CD8-positive, alpha-beta memory T cell (primary cell): ENCODE measurements around the gene PERM1. TPM values are rescaled to one million over a fixed set of nuclear protein-coding genes. Genes with fewer than 3 reads are reported as not detected.
"Not testable (repeated sequence)": the region's sequence is repeated elsewhere in the genome, so short reads cannot be mapped to it uniquely, and the experiment has no call there.

Experiments used
- CTCF ChIA-PET: fragments of 350-600 bp; sonication (Branson Sonifier 250); formaldehyde crosslinking; loops from one replicate; lab custom pipeline; 2021; ENCODE audit warnings: antibody characterized with exemption; lab: Charles Lee
- POLR2A ChIA-PET: fragments of 350-600 bp; sonication (Branson Sonifier 250); formaldehyde crosslinking; loops from one replicate; lab custom pipeline; 2021; ENCODE audit warnings: antibody characterized with exemption; lab: Charles Lee
- DNase-seq, 5 donors: peaks; one replicate each; pipeline versions ENCODE4 v3.0.0 to v3.0.0-alpha.2; 2020 to 2022; ENCODE audit warnings: mixed read lengths in 1 of 5
- H3K27ac ChIP-seq: one replicate; pipeline ENCODE4 v1.7.0; 2013; ENCODE audit warnings: low read depth, mild to moderate bottlenecking, low read length, moderate library complexity
- H3K27me3 ChIP-seq: 2 replicates; pipeline ENCODE4 v1.7.0; 2013; ENCODE audit warnings: low read length, mild to moderate bottlenecking; ENCODE audit not compliant: insufficient read depth, poor library complexity, severe bottlenecking
- H3K36me3 ChIP-seq: 2 replicates; pipeline ENCODE4 v1.7.0; 2013; ENCODE audit warnings: mild to moderate bottlenecking, low read length, moderate library complexity; ENCODE audit not compliant: insufficient read depth
- H3K4me1 ChIP-seq: 2 replicates; pipeline ENCODE4 v1.7.0; 2013; ENCODE audit warnings: mild to moderate bottlenecking, low read length, moderate library complexity; ENCODE audit not compliant: insufficient read depth
- H3K4me3 ChIP-seq: 2 replicates; pipeline ENCODE4 v1.7.0; 2013; ENCODE audit warnings: mild to moderate bottlenecking, low read length
- H3K9me3 ChIP-seq: 2 replicates; pipeline ENCODE4 v1.7.0; 2013; ENCODE audit warnings: mild to moderate bottlenecking, low read length
- H3K27ac Mint-ChIP-seq, 8 donors: one replicate each; pipeline ENCODE4 v1.8.0; 2020 to 2021; ENCODE audit warnings: mixed read lengths in 8 of 8, mild to moderate bottlenecking in 6 of 8, inconsistent platforms in 3 of 8, moderate library complexity in 3 of 8
- H3K27me3 Mint-ChIP-seq, 2 donors: one replicate each; pipeline ENCODE4 v1.8.0; 2020 to 2021; ENCODE audit warnings: mixed read lengths in 2 of 2, mild to moderate bottlenecking in 1 of 2, moderate library complexity in 1 of 2
- H3K36me3 Mint-ChIP-seq, 3 donors: one replicate each; pipeline ENCODE4 v1.8.0; 2020 to 2021; ENCODE audit warnings: mixed read lengths in 3 of 3, inconsistent platforms in 1 of 3, mild to moderate bottlenecking in 1 of 3
- H3K4me1 Mint-ChIP-seq, 3 donors: one replicate each; pipeline ENCODE4 v1.8.0; 2020 to 2021; ENCODE audit warnings: mixed read lengths in 3 of 3, inconsistent platforms in 1 of 3, mild to moderate bottlenecking in 1 of 3
- H3K4me3 Mint-ChIP-seq, 7 donors: one replicate each; pipeline ENCODE4 v1.8.0; 2020 to 2021; ENCODE audit warnings: mixed read lengths in 7 of 7, mild to moderate bottlenecking in 6 of 7, moderate library complexity in 4 of 7, inconsistent platforms in 2 of 7
- H3K9me3 Mint-ChIP-seq, 5 donors: one replicate each; pipeline ENCODE4 v1.8.0; 2020 to 2022; ENCODE audit warnings: mixed read lengths in 5 of 5, mild to moderate bottlenecking in 3 of 5, moderate library complexity in 2 of 5, inconsistent platforms in 1 of 5
- polyA plus RNA-seq: library from polyadenylated mRNA; unstranded; fragments of 300-500 nt; fragmentation: Illumina TruSeq; gene quantifications from one replicate; pipeline ENCODE4 v1.2.3, GENCODE V29; 2021
- total RNA-seq, 2 experiments: library from RNA; stranded (reverse); gene quantifications; one replicate each; pipeline ENCODE4 v1.2.3, GENCODE V29; 2021

Gene PERM1
- total and polyA plus RNA-seq, 3 experiments from 2014 or later: not detected

DNA sequence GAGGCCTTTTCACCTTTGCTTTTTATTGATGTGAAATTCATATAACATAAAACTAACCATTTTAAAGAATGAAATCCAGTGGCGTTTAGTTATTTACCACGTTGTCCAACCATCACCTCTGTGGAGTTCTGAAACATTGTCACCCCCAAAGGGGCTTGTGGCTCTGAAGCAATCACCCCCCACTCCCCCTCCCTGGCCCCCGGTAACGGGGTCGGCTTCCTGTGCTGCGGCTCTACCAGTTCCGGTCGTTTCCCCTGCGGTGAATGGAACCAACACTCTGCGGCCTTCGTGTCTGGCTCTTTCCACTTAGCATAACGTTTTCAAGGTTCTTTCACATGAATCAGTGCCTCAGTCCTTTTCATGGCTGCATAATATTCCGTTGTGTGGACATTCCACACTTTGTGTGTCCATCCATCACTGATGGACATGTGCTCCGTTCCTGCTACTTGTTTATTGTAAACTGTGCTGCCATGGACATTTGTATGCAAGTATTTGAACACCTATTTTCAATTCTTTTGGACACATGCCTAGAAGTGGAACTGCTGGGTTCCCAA, 29.6 kb upstream of the PERM1 start:
- peaks cover 17 to 33% (median 21%) of the 10 kb centered on the region in 3 donors for H3K4me1 Mint-ChIP-seq
- H3K9me3 Mint-ChIP-seq: no peaks in the 10 kb centered on the region
- Histone ChIP-seq H3K36me3 (no peaks in the 10 kb centered on the region), H3K9me3 (no peaks in the 10 kb centered on the region), H3K27ac (no peak overlapping the region), H3K27me3 (no peaks in the 10 kb centered on the region), H3K4me3 (no peak overlapping the region), H3K4me1 (peaks cover 21% of the 10 kb centered on the region)
- no peak for DNase-seq
- ChIA-PET POLR2A (no interaction called here), CTCF (no interaction called here)
- H3K36me3 Mint-ChIP-seq: peaks cover 0 to 8% (median 0%) of the 10 kb centered on the region in 3 donors
- peaks cover 7 to 18% of the 10 kb centered on the region in 2 donors for H3K27me3 Mint-ChIP-seq
- peak overlapping the region in 4 of 7 donors; percentile 14 to 47 (median 26) for H3K4me3 Mint-ChIP-seq
- H3K27ac Mint-ChIP-seq: peak overlapping the region in 2 of 8 donors; percentile 32 to 56

DNA sequence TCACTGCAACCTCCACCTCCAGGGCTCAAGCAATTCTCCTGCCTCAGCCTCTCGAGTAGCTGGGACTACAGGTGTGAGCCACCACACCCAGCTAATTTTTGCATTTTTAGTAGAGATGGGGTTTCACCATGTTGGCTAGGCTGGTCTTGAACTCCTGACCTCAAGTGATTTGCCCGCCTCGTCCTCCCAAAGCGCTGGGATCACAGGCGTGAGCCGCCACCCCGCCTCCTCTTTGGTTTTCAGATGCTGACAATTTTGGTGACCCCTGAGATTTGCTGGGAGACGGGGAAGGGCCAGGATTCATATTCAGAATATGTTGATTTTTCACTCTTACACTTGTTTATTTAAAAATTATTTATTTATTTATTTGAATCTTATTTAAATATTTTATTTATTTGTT, 28.2 kb upstream of the PERM1 start:
- not testable (repeated sequence) for H3K9me3 Mint-ChIP-seq, H3K27me3 ChIP-seq

DNA sequence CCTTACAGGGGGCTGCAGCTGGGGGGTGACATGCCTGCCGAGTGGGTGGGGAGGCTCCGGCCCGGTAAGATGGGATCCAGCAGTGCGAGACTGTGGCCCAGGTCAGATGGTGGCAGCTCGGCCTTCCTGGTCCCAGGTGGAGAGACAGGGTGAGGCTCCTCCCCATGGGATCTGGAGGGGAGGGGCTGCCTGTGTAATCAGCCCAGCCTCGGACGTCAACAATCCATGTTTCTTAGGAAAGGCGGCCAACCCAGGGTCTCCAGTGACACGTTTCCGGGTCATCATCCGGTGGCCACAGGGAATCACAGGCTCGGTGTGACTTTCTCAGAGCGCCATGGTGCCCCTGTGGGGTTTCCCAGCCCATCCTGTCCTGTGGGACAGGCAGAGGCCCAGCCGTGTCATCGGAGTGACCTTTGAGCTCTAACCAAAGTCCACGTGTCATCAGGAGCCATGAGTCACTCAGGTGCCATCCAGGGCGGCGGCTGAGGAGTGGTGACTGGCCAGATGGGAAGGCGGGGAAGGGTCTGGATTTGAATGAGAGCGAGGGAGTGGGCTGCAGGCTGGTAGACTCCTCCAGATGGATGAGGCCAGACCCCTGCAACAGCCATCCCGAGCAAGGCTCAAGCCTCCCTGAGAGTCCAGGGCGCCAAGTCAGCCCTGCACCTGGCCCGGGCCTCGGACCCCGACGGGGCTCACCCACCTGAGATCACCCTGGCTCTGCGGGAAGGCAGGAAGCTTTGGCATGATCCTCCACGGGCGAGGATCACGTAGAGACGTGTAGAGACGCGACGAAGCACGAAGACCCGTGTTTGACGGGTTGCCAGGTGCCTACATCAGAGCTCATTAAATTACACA, 24.6 kb upstream of the PERM1 start:
- ChIA-PET CTCF (interaction anchor here (1.7 kb wide), 1 partner anchor 23 kb away, joined by 8 read pairs; no protein-coding TSS in a partner anchor), POLR2A (interaction anchor here (0.5 kb wide), 1 partner anchor 19 kb away, joined by 3 read pairs; no protein-coding TSS in a partner anchor)
- Histone ChIP-seq H3K4me3 (no peak overlapping the region), H3K36me3 (no peaks in the 10 kb centered on the region), H3K9me3 (no peaks in the 10 kb centered on the region), H3K27me3 (peaks cover 30% of the 10 kb centered on the region), H3K27ac (no peak overlapping the region), H3K4me1 (peaks cover 8% of the 10 kb centered on the region)
- no peaks in the 10 kb centered on the region for H3K36me3 Mint-ChIP-seq
- no peak overlapping the region for H3K4me3 Mint-ChIP-seq
- H3K27ac Mint-ChIP-seq: no peak overlapping the region
- H3K9me3 Mint-ChIP-seq: peaks cover 0 to 2% (median 0%) of the 10 kb centered on the region in 5 donors
- peaks cover 10 to 14% (median 11%) of the 10 kb centered on the region in 3 donors for H3K4me1 Mint-ChIP-seq
- DNase-seq: no peak
- peaks cover 21 to 46% of the 10 kb centered on the region in 2 donors for H3K27me3 Mint-ChIP-seq

More for the DNA sequence above, 28.2 kb upstream of the PERM1 start:
- POLR2A ChIA-PET, H3K36me3 ChIP-seq, H3K36me3 Mint-ChIP-seq, DNase-seq, H3K9me3 ChIP-seq, H3K27ac ChIP-seq, H3K4me3 ChIP-seq, CTCF ChIA-PET: not testable (repeated sequence)
- Mint-ChIP-seq H3K4me3 (peak overlapping the region in 1 of 7 donors; percentile 54), H3K27me3 (peaks cover 12 to 27% of the 10 kb centered on the region in 2 donors), H3K4me1 (peaks cover 20 to 35% (median 23%) of the 10 kb centered on the region in 3 donors), H3K27ac (peak overlapping the region in 1 of 8 donors; percentile 56)
- peaks cover 23% of the 10 kb centered on the region for H3K4me1 ChIP-seq

DNA sequence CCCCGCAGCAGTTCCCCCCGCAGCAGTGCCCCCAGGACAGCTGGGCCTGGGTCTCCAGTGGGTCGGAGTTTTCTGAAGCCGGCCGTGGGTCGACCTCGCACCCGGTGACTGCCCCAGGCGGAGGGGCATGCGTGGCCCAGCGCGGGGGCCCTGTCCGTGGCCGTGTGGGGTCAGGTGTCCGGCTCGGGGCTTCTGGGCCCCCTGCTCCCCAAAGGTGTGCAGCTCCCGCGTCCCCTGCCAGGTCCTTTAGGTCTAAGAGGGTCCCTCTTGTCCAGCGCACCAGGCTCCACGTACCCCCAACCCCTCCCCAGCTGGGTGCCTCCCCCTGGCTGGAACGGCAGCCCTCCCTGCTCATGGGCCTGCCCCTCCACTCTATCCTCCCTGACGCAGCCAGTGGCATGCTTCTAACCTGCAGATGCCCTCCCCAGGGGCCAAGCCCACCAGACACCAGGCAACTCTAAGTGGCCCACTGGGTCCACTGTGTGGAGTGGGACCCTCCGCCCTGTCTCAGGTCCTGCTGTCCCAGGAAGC, 23.9 kb upstream of the PERM1 start:
- no peak overlapping the region for H3K4me3 Mint-ChIP-seq
- no peak overlapping the region for H3K4me3 ChIP-seq
- no peak overlapping the region for H3K27ac Mint-ChIP-seq
- peaks cover 0 to 2% (median 0%) of the 10 kb centered on the region in 5 donors for H3K9me3 Mint-ChIP-seq
- H3K27me3 Mint-ChIP-seq: peaks cover 22 to 45% of the 10 kb centered on the region in 2 donors
- DNase-seq: peak in 1 of 5 donors; percentile 37
- H3K36me3 Mint-ChIP-seq: no peaks in the 10 kb centered on the region
- POLR2A ChIA-PET: no interaction called here
- H3K9me3 ChIP-seq: no peaks in the 10 kb centered on the region
- H3K4me1 Mint-ChIP-seq: peaks cover 10 to 17% (median 11%) of the 10 kb centered on the region in 3 donors
- H3K36me3 ChIP-seq: no peaks in the 10 kb centered on the region
- peaks cover 15% of the 10 kb centered on the region for H3K4me1 ChIP-seq
- H3K27ac ChIP-seq: no peak overlapping the region
- peaks cover 37% of the 10 kb centered on the region for H3K27me3 ChIP-seq
- CTCF ChIA-PET: no interaction called here

DNA sequence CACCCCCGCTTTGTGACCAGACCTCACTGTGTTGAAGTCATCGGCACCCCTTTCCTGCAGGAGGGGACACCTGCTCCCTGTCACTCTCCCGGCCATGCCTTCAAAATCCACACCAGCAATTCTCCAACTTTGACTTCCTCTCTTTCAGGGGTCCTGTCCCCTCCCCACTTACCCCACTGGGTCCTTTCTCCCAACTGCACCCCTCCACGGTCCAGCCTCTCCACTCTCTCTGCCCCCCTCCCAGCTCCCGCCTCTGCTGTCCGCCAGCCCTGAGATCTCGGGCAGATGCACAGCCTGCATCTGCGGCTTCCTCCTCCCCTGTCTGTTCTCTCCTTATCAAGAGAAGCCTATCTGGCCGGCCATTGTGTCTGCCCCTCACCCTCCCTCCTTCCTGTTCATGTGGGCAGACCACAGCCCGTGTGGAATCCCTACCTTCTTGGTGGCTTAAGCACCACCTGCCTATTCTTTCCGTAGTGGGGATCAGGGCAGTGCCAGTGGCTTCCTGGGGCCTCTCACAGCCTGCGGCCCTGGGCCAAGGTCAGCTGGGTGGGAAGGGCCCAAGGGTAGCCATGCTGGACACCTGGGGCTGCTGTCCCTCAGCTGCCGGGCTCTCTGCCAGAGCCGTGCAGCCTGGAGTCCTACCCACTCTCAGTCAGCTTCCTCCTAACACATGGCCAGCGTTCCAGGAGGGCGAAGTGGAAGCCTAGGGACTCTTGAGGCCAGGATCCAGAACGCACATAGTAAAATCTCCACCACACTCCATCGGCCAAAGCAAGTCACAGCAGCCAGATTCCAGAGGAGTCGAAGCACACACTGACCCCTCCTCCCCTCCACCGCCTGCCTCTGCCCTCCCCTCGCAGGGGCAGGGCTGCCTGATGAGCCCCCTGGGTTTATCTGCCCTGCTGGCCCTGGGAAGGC, 23.1 kb upstream of the PERM1 start:
- peaks cover 27 to 50% of the 10 kb centered on the region in 2 donors for H3K27me3 Mint-ChIP-seq
- H3K36me3 Mint-ChIP-seq: no peaks in the 10 kb centered on the region
- CTCF ChIA-PET: interaction anchor here (1.4 to 1.7 kb wide), 3 partner anchors 8 to 117 kb away, joined by 3 to 7 read pairs (median 4); partner anchors contain the start of gene ISG15
- peak overlapping the region in 2 of 8 donors; percentile 11 to 26 for H3K27ac Mint-ChIP-seq
- H3K36me3 ChIP-seq: no peaks in the 10 kb centered on the region
- no peak for DNase-seq
- peaks cover 43% of the 10 kb centered on the region for H3K27me3 ChIP-seq
- H3K9me3 ChIP-seq: no peaks in the 10 kb centered on the region
- peaks cover 10 to 21% (median 13%) of the 10 kb centered on the region in 3 donors for H3K4me1 Mint-ChIP-seq
- no peak overlapping the region for H3K4me3 ChIP-seq
- H3K4me3 Mint-ChIP-seq: peak overlapping the region in 1 of 7 donors; percentile 48
- POLR2A ChIA-PET: no interaction called here
- peak overlapping the region; percentile 39 for H3K27ac ChIP-seq
- H3K4me1 ChIP-seq: peaks cover 20% of the 10 kb centered on the region
- H3K9me3 Mint-ChIP-seq: peaks cover 0 to 2% (median 0%) of the 10 kb centered on the region in 5 donors

DNA sequence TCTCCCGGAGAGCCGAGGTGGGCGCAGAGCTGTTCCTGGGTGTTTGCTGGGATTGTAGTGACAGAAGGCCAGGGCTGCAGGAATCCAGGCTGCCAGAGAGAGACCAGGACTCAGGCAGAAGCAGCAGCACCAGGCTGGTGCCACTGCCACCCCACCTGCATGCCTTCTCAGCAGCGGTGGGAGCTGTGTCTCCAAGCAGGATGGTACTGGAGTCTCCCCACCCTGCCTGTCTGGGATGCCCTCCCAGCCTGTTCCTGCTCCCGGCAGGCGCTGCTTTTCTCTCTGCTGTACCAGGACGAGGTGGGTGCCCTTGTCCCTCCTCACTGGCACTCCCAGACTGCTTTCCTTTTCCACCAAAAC, 22.5 kb upstream of the PERM1 start:
- ChIA-PET POLR2A (no interaction called here), CTCF (interaction anchor here (1.2 to 1.7 kb wide), 4 partner anchors 9 to 118 kb away, joined by 3 to 7 read pairs (median 4); partner anchors contain the start of genes AGRN and ISG15)
- peaks cover 20% of the 10 kb centered on the region for H3K4me1 ChIP-seq
- Mint-ChIP-seq H3K36me3 (no peaks in the 10 kb centered on the region), H3K27me3 (peaks cover 28 to 50% of the 10 kb centered on the region in 2 donors), H3K4me1 (peaks cover 10 to 21% (median 13%) of the 10 kb centered on the region in 3 donors), H3K4me3 (peak overlapping the region in 1 of 7 donors; percentile 48), H3K9me3 (peaks cover 0 to 2% (median 0%) of the 10 kb centered on the region in 5 donors), H3K27ac (peak overlapping the region in 2 of 8 donors; percentile 11 to 26)
- DNase-seq: no peak
- H3K27ac ChIP-seq: no peak overlapping the region
- H3K27me3 ChIP-seq: peaks cover 43% of the 10 kb centered on the region
- H3K4me3 ChIP-seq: no peak overlapping the region
- H3K36me3 ChIP-seq: no peaks in the 10 kb centered on the region
- H3K9me3 ChIP-seq: no peaks in the 10 kb centered on the region
